Right lung (tissue), 5 donors: Measurements from ENCODE around the gene SCART1. TPM values are rescaled to one million over a fixed set of nuclear protein-coding genes. Genes with fewer than 3 reads are reported as not detected.
"Not testable (repeated sequence)": the region's sequence is repeated elsewhere in the genome, so short reads cannot be mapped to it uniquely, and the experiment has no call there.

Experiments
- DNase-seq, 2 donors: peaks; one replicate each; pipeline ENCODE4 v3.0.0-alpha.2; 2013
- polyA plus RNA-seq, 5 donors: library from polyadenylated mRNA; unstranded; fragments of 120-200 nt; gene quantifications; one replicate each; pipeline versions ENCODE4 v1.2.1 to v1.2.3, GENCODE V29; 2013; ENCODE audit warnings: inconsistent platforms in 1 of 5, low replicate concordance in 1 of 5; ENCODE audit not compliant: insufficient read length in 5 of 5, insufficient read depth in 1 of 5

SCART1 gene
- polyA plus RNA-seq, 5 donors, result 1.3 to 3.5 (median 2.3) TPM

DNA sequence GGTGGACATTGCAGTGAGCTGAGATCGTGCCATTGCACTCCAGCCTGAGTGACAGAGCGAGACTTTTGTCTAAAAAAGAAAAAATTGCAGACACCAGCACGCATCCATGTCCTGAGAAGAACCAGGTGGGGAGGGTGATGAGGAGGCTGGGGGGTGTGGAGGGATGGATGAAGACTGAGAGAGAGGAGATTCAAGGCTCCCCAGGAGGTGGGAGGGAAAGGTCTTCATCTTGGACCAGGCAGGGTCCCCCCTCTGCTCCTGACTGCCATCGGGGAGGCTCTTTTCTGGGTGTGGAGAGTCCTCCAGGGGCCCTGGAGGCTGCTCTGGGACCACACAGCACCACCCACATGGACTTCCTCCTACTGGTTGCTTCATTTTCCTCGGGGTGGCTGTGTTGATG lies 1.5 kb downstream of the SCART1 start:
- no peak for DNase-seq

DNA sequence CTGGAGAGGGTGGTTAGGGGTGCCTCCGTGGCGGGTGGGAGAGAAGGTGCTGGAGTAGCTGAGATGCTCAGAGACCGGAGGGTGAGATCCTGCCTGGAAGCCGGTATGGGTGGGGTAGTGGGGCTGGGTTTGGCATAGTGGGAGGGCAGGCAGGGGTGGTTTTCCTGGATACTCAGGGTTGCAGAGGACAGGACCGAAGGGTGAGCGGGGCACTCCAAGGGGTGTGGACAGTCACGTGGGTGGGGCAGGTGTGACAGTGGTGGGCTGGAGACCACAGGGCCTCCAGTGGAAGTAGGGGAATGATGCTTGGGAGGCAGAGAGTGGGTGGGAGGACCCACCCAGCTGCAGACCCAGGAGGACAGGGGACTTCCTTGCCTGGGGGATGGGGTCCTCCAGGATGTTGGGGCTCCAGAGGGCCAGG lies 1.9 kb downstream of the SCART1 start:
- DNase-seq, result no peak

DNA sequence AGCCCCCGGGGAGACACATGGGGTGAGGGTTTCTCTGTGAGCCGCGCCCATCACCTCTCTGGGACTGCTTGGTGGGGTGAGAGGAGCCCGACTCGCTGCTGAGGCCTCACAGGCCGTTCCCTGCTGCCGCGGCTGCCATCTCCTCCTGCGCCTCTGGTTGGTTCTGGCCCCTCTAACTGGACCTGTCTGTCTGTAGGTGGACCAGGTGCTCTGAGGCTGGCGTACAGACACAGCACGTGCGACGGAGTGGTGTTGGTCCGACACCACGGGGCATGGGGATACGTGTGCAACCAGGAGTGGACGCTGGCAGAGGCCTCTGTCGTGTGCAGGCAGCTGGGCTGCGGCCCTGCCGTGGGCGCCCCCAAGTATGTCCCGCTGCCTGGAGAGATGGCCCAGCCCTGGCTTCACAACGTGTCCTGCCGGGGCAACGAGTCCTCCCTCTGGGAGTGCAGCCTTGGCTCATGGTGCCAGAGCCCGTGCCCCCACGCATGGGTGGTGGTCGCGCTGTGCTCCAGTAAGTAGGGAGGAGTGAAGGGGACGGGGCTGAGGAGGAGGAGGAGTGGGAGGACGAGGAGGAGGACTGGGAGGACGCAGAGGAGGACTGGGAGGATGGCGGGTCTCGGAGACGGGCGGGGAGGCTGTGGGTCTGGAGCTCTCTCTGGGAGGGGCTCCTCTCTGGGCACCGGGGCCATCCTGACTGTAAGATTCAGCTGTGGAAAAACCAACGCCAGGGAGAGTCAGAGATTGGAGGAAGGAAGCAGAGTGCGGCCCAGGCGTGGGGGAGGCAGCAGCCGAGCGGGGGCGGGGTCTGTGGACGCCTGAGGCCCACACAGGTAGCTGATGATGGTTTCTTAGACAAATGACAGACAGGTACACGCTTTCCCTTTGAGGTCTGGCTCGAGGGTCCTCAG lies 2.6 kb downstream of the SCART1 start:
- no peak for DNase-seq

DNA sequence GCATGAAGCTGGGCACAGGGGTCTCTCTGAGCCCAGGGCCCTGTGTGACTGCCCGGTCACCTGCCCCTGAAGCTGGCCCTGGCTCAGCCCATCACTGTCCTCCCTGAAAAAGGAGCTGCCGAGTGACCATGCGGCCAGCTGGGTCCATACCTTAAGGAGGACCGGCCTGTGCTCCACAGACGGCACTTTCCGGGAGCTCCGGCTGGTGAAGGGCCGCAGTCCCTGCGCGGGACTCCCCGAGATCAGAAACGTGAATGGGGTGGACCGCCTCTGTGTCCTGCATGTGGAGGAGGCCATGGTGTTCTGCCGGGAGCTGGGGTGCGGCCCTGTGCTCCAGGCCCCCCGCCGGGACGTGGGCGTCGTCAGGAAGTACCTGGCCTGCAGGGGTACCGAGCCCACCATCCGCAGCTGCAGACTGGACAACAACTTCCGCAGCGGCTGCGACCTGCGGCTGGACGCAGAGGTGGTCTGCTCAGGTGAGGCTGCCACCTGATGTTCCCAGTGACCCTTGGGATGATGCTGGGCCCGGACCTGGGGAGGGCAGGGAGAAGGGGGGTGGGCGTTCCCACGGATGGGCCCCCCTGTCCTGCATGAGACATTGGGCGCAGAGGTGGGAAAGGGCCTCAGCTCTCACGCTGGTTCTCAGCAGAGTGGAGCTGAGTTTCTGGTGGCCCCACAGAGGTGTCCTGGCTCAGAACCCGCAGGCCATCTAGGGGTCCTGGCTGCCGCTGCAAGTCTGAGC lies 3.5 kb downstream of the SCART1 start:
- DNase-seq, result no peak

DNA sequence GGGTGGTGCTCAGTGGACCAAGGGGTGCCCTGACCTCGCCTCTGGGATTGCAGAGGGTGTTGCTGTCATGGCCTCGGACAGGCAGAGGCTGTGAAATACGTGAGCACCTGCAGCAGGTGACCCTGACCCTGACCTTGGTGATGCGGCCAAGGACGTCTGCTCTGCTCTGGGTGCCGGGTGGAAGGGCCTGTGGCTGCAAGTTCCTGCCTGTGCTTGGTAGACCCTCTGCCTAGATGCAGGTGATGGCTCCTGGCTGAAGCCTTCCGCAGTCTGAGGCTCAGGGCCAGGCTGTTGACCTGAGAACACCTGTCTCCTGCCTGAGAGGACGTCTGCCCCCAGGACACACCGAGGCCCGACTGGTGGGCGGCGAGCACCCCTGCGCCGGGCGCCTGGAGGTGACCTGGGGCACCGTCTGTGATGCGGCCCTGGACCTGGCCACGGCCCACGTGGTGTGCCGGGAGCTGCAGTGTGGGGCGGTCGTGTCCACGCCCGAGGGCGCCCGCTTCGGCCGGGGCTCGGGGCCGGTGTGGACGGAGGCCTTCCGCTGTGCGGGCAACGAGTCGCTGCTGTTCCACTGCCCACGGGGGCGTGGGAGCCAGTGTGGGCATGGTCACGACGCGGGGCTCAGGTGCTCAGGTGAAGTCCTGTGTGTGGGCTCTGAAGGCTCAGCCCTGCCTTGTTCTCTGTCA lies 4.4 kb downstream of the SCART1 start:
- no peak for DNase-seq

DNA sequence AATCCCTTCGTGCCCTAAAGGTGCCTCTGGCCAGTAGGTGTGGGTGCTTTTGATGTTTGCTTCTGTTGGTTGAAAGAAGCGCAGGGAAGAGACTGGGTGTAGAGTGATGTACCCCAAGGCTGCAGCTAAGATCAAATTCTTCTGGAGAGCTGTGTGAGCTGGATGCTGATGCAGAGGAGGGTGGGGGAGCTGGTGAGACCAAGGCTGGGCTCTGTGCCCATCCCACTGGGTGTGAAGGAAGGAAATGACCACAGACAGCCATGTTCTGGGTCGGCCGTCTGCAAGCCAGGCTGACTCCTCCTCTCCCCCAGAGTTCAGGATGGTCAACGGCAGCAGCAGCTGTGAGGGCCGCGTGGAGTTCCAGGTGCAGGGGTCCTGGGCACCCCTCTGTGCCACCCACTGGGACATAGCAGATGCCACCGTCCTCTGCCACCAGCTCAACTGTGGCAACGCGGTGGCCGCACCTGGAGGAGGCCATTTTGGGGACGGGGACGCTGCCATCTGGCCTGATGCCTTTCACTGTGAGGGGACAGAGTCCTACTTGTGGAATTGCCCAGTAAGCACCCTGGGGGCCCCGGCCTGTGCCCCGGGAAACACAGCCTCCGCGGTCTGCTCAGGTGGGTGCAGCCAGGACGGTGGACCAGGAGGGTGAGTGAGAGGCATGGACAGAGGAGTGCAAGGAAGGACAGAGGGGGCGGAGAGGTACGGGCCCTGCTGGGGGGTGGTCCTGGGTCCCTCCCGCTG lies 5.1 kb downstream of the SCART1 start:
- no peak for DNase-seq

DNA sequence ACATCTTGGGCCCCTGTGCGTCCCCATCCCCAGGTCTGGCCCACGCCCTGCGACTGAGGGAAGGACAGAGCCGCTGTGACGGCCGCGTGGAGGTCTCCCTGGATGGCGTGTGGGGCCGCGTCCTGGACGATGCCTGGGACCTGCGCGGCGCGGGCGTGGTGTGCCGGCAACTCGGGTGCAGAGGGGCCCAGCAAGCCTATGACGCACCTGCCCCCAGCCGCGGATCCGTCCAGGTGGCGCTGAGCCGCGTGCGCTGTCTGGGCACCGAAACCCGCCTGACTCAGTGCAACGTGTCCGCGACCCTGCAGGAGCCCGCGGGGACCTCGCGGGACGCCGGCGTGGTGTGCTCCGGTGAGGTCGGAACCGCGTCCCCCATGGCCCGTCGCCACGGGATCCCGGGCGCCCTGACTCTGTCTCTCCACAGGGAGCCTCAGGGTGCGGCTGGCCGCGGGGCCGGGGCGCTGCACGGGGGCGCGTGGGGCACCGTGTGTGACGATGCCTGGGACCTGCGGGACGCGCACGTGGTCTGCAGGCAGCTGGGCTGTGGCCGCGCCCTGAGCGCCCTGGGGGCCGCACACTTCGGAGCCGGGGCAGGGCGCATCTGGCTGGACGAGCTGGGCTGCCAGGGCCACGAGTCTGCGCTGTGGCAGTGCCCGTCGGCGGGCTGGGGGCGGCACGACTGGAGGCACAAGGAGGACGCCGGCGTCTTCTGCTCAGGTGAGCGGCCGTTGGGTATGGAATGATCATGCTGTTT lies 5.9 kb downstream of the SCART1 start:
- no peak for DNase-seq

DNA sequence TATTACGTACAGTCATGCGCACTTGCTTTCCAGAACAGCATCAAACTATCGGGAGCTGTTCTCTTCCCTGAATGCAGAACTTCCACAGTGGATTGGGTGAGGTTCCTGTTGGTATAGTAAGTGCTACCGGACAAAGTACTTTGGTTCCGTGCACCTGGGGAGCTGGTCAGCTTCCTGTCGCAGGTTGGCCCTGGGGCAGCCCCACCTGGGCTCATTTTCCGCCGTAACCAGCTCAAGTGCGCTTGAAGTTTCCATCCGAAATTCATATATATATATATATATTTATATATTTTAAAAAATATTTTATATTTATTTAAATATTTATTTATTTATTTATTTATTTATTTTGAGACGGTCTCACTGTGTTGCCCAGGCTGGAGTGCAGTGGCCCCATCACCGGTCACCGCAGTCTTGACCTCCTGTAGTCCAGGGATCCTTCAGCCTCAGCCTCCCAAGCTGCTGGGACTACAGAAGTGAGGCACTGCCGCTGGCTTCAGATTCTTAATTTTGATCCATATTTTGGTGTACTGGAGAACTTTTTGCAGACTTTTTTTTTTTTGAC lies 6.5 kb downstream of the SCART1 start:
- DNase-seq, result no peak

DNA sequence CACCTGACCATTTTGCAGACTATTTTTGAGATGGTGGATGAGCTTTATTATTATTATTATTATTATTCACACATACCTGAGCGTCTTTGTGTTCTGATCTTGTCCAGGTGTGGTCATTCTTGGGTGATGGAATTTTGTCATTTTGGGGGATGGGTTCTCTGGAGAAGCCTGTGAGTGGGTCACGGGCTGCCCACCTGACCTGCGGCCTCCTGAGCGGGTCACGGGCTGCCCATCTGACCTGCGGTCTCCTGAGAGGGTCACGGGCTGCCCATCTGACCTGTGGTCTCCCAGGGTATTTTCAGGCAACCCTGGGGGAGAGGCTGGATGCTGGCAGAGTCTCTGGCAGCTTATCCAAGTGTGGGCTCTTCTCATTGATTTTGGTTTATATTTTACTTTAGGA lies 7.3 kb downstream of the SCART1 start:
- no peak for DNase-seq

DNA sequence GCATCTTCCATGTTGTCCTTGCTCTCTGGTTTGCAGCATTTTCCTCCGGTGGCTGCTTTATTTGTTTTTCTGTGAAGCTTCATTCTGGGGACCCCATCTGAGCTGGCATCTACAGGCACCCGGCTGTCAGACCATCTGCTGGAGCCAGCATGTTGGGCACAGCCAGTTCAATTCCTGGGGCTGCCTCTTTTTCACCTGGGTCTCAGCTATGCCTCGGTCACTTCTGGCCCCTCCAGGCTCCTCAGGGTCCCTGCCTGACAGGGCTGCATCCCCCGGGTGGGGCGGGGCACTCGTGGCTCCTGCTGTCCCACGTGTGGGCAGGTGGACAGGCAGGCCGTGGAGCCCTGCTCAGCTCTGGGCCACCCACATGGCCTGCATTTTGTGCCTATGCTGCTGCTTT lies 8.1 kb downstream of the SCART1 start:
- no peak for DNase-seq

DNA sequence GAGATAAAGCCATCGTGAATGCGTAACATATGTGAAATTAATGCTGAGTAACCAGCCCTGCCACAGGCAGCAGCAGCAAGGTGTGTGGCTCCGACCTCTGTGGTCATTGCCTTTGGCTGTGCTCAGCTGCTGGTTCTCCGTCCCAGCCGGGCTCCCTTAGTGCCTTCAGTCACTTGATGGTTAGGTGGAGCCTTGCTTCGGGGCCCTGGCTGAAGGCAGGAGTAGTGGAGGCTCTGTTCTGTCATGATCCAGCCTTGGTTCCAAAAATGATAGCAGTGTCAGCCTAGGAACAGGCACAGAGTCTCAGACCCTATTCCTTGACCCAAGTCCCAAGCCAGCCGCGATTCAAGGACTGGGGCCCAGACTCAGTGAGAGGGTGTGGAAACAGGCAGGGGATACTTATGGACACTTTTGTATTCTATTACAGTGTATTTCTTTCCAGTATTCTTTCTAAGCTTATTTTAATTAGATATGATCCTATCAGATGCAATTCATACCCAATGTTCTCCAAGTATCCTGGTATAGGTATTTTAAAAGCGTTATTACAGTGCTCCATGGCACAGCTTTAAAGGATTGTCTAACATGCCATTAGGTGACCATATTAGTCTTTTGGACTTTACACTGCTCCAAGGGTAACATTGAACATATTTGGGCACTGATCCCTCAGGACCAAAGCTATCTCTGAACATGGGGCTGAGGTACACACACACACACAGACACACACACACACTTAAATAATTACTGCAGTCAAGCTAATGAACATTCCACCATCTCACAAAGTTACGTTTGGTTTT lies 9.0 kb downstream of the SCART1 start:
- no peak for DNase-seq

DNA sequence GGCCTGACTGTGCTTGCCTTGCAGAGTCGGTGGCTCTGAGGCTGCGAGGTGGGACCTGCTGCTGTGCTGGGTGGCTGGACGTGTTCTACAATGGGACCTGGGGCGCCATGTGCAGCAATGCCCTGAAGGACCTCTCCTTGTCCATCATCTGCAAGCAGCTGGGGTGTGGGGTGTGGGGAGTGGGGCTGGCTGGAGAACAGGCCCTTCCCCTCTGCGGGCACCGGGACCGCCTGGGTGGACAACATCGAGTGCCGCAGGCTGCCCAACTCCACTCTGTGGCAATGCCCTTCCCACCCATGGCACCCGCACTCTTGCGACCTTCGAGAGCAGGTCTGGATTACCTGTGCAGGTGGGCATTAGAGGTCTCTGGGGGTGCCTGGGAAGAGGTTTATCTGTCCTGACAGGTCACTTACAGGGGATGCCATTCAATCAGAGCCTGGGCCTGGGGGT lies 10.9 kb downstream of the SCART1 start:
- DNase-seq, result no peak

DNA sequence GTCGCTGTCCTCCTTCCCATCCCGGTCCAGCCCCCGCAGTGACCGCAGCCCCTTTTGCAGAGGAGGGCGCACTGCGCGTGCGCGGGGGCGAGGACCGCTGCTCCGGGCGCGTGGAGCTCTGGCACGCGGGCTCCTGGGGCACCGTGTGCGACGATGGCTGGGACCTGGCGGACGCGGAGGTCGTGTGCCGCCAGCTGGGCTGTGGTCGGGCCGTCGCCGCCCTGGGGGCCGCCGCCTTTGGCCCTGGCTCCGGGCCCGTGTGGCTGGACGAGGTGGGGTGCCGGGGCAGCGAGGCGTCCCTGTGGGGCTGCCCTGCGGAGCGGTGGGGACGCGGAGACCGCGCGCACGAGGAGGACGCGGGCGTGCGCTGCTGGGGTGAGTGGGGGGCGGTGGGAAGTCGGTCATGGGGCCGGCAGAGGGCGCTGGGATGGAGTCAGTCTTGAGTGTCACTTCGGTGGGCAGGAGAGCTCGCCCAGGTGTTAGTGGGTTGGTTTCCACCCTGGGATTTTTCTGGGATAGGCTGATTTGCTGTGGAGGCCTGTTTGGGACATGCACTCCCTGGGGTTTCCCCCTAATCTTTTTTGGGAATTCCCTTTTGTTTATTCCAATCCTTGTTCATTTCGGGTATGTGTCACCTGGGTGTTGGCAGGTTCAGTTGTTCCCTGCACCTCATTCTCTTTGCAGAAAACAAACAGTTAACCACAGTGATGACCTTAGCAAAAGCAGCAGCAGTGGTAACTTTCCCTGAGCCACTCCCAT lies 11.6 kb downstream of the SCART1 start:
- DNase-seq, result no peak

DNA sequence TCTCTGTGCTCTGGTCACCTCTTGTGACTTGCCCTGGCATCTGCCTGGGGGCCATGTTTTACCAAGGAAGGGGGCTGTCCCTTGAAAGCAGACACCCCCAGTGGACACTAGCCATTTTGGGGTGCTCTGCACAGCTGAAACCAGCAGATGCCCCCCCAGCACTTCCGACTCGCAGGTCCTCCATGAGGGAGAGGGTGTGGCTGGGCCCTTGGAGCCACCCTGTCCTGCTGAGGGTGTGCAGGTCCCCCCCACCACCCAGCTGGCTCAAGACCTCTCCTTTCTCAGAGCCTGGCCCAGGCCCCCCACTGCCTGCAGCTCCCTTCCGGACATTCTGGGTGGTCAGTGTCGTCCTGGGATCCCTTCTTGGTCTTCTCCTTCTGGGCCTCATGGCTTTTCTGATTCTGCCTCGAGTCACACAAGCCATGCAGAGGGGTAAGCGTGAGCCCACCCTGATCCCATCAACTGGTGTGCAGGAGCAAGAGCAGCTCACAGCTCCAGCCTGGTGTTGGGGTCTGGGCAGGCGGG lies 12.3 kb downstream of the SCART1 start:
- no peak for DNase-seq

DNA sequence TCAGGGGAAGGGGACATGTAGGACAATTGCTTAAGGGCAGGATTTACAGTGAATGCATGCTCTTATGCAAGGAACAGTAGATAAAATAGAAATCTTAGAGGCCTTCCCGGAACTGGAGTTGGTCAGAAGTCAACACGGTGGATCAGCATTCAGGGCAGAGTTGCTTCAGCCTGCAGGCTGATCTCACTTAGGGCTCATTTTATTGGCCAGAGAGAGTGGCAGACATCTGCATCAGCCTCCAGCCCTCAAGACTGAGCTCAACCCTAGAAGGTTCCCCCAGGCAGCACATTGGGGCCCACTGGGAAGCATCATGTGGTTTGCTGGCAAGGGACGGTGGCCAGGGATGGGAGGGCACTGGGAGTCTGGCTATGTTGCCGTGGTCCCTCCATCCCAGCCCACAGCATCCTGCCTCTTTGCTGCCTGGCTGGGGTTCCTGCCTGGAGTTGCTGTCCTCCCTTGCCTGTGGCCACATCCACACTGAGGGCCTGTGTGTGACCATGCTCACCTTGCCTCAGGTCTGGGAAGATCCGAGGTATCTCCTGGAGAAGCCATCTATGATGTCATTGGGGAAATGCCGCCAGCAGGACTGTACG lies 13.0 kb downstream of the SCART1 start:
- DNase-seq, result no peak

DNA sequence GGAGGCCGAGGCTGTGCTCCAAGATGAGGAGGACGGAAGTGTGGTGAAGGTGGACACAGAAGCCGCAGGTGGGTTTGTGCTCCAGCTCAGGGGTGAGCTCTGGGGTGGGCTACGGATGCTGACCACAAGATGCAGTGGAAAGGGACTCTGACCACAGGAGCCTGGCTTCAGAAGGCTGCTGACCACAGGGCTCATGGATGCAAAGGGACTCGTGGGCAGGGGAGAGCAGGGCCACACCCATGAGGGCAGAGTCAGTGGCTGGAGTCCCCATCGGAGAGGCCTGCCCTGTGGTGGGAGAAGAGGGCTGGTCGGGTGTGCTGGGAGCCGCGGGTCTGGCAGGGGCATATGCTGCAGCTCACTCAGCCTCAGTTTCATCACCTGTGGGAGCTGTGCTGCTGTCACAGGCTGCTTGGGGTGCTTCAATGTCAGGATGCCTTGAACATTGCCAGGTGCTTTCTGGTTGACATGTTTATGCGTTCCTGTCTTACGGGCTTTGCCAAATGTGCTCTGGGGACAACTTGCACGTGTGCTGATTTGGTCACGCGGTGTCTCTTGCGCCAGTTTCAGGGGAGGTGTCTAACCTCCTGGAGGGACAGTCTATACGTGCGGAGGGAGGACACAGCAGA lies 13.7 kb downstream of the SCART1 start:
- DNase-seq, result no peak

DNA sequence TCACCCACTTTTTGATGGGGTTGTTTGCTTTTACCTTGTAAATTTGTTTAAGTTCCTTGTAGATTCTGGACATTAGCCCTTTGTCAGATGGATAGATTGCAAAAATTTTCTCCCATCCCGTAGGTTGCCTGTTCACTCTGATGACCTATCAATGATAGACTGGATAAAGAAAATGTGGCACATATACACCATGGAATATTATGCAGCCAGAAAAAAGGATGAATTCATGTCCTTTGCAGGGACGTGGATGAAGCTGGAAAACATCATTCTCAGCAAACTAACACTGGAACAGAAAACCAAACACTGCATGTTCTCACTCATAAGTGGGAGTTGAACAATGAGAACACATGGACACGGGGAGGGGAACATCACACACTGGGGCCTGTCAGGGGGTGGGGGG lies 15.5 kb downstream of the SCART1 start:
- not testable (repeated sequence) for DNase-seq
